H1 (cell line): Measurements from ENCODE around the gene PTCH1.

Experiments
- GABPA ChIP-seq: IDR thresholded peaks from 2 replicates; pipeline ENCODE4 v1.6.1; 2011; ENCODE audit warnings: mild to moderate bottlenecking, low read length, moderate library complexity, borderline replicate concordance; ENCODE audit not compliant: insufficient read depth
- RXRA ChIP-seq: IDR thresholded peaks from 2 replicates; pipeline ENCODE4 v1.6.1; 2011; ENCODE audit warnings: low read depth, mild to moderate bottlenecking, low read length, moderate library complexity; ENCODE audit not compliant: insufficient read depth
- SP1 ChIP-seq: IDR thresholded peaks from 2 replicates; pipeline ENCODE4 v1.6.1; 2011; ENCODE audit warnings: low read depth, low read length
- TF ChIP-seq, protein P1 (sequence below), 3 experiments: IDR thresholded peaks; 1 replicate in 2 of 3; 2 replicates in 1 of 3; pipeline versions ENCODE4 v1.5.1 to v1.6.1; 2011; ENCODE audit warnings: low read length in 3 of 3, mild to moderate bottlenecking in 3 of 3, inconsistent platforms in 2 of 3, low read depth in 1 of 3, moderate library complexity in 1 of 3; ENCODE audit not compliant: insufficient read depth in 1 of 3; ENCODE audit errors: control extremely low read depth in 1 of 3
- TF ChIP-seq, protein P2 (sequence below): fragments of 300-600 bp; sonication (generic); IDR thresholded peaks from 2 replicates; pipeline ENCODE4 v1.7.1; 2012; ENCODE audit warnings: low read length, moderate library complexity, mild to moderate bottlenecking, inconsistent platforms; ENCODE audit not compliant: insufficient replicate concordance

DNA sequence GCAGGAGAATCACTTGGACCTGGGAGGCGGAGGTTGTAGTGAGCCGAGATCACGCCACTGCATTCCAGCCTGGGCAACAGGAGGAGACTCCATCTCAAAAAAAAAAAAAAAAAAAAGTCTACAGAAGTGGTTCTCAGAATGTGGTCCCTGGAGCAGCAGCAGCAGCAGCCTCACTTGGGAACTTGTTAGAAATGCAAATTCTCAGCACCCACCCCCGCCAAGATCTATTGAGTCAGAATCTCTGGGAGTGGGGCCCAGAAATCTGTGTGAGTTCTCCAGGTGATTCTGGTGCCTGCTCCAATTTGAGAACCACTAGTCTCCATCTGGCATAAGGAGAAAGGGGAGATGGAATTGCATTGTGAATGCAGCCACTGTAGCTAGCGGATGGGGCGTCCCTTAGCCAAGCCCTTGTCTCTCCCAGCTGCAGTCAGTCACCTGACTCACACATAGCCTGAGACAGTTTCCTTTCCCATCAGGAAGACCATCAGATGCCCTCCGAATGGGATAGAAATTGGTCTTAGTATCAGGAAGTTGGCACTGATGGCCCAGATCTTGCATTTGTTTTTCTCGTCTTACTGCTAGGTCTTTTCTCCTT lies 12.2 kb upstream of the PTCH1 start:
- TF ChIP-seq, protein P1, sequence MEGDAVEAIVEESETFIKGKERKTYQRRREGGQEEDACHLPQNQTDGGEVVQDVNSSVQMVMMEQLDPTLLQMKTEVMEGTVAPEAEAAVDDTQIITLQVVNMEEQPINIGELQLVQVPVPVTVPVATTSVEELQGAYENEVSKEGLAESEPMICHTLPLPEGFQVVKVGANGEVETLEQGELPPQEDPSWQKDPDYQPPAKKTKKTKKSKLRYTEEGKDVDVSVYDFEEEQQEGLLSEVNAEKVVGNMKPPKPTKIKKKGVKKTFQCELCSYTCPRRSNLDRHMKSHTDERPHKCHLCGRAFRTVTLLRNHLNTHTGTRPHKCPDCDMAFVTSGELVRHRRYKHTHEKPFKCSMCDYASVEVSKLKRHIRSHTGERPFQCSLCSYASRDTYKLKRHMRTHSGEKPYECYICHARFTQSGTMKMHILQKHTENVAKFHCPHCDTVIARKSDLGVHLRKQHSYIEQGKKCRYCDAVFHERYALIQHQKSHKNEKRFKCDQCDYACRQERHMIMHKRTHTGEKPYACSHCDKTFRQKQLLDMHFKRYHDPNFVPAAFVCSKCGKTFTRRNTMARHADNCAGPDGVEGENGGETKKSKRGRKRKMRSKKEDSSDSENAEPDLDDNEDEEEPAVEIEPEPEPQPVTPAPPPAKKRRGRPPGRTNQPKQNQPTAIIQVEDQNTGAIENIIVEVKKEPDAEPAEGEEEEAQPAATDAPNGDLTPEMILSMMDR (IDR thresholded peaks at IDR 0.05; ENCODE audit: control extremely low read depth in 1 of 3, insufficient read depth in 1 of 3, low read depth in 1 of 3, low read length in 3 of 3): no peak
- TF ChIP-seq, protein P2, sequence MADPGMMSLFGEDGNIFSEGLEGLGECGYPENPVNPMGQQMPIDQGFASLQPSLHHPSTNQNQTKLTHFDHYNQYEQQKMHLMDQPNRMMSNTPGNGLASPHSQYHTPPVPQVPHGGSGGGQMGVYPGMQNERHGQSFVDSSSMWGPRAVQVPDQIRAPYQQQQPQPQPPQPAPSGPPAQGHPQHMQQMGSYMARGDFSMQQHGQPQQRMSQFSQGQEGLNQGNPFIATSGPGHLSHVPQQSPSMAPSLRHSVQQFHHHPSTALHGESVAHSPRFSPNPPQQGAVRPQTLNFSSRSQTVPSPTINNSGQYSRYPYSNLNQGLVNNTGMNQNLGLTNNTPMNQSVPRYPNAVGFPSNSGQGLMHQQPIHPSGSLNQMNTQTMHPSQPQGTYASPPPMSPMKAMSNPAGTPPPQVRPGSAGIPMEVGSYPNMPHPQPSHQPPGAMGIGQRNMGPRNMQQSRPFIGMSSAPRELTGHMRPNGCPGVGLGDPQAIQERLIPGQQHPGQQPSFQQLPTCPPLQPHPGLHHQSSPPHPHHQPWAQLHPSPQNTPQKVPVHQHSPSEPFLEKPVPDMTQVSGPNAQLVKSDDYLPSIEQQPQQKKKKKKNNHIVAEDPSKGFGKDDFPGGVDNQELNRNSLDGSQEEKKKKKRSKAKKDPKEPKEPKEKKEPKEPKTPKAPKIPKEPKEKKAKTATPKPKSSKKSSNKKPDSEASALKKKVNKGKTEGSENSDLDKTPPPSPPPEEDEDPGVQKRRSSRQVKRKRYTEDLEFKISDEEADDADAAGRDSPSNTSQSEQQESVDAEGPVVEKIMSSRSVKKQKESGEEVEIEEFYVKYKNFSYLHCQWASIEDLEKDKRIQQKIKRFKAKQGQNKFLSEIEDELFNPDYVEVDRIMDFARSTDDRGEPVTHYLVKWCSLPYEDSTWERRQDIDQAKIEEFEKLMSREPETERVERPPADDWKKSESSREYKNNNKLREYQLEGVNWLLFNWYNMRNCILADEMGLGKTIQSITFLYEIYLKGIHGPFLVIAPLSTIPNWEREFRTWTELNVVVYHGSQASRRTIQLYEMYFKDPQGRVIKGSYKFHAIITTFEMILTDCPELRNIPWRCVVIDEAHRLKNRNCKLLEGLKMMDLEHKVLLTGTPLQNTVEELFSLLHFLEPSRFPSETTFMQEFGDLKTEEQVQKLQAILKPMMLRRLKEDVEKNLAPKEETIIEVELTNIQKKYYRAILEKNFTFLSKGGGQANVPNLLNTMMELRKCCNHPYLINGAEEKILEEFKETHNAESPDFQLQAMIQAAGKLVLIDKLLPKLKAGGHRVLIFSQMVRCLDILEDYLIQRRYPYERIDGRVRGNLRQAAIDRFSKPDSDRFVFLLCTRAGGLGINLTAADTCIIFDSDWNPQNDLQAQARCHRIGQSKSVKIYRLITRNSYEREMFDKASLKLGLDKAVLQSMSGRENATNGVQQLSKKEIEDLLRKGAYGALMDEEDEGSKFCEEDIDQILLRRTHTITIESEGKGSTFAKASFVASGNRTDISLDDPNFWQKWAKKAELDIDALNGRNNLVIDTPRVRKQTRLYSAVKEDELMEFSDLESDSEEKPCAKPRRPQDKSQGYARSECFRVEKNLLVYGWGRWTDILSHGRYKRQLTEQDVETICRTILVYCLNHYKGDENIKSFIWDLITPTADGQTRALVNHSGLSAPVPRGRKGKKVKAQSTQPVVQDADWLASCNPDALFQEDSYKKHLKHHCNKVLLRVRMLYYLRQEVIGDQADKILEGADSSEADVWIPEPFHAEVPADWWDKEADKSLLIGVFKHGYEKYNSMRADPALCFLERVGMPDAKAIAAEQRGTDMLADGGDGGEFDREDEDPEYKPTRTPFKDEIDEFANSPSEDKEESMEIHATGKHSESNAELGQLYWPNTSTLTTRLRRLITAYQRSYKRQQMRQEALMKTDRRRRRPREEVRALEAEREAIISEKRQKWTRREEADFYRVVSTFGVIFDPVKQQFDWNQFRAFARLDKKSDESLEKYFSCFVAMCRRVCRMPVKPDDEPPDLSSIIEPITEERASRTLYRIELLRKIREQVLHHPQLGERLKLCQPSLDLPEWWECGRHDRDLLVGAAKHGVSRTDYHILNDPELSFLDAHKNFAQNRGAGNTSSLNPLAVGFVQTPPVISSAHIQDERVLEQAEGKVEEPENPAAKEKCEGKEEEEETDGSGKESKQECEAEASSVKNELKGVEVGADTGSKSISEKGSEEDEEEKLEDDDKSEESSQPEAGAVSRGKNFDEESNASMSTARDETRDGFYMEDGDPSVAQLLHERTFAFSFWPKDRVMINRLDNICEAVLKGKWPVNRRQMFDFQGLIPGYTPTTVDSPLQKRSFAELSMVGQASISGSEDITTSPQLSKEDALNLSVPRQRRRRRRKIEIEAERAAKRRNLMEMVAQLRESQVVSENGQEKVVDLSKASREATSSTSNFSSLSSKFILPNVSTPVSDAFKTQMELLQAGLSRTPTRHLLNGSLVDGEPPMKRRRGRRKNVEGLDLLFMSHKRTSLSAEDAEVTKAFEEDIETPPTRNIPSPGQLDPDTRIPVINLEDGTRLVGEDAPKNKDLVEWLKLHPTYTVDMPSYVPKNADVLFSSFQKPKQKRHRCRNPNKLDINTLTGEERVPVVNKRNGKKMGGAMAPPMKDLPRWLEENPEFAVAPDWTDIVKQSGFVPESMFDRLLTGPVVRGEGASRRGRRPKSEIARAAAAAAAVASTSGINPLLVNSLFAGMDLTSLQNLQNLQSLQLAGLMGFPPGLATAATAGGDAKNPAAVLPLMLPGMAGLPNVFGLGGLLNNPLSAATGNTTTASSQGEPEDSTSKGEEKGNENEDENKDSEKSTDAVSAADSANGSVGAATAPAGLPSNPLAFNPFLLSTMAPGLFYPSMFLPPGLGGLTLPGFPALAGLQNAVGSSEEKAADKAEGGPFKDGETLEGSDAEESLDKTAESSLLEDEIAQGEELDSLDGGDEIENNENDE: no peak
- TF ChIP-seq RXRA (no peak), SP1 (no peak), GABPA (no peak)
